NCI-H510A (cell line): ENCODE data around the gene APP.
"Not testable (repeated sequence)": the region's sequence is repeated elsewhere in the genome, so short reads cannot be mapped to it uniquely, and the experiment has no call there.

Experiments
- DNase-seq: peaks from one replicate; lab custom pipeline; 2025; lab: John Stamatoyannopoulos, UW

Gene APP

DNA sequence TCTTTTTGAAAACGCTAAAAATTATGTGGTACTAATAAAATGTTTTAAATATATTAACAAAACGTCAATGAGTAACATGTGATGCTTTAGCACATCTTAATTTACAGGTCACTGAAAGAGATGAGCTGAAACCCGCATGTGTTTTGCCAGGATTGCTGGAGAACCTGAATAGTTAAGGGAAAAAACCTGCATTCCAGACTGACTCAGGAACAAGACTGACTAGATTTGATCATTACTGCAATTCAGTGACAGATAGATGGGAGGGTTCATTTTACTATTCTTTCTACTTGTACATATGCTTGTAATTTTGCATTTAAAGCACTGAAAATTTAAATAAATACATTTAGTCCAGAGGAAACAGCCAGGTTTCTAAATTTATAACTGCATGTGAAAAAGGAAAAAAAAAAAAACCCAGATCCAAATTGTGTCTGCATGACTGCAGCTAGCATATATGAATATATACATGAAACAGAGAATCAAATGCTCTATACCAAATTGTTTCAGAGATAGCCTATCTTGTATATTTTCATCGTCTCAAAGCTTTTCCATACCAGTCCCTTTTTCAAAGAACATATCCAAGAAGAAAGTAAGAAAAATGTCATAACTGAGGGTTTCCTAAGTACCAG, 71.7 kb downstream of the APP start:
- DNase-seq, result no peak

DNA sequence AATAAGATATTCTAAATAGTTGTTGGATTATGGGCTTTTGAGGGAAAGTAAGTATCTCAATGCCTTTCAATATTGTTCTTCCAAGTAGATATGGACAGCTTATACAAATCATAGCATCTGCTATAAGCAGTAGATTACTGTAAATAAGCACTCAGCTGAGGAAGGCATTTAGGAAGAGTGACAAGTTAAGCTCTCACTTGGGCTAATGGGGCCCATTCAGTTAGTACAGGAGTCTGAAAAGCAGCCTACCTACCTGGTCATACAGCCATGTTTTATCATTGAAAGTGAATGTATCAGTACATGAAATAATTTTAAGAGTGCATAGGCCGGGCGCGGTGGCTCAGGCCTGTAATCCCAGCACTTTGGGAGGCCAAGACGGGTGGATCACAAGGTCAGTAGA, 73.1 kb downstream of the APP start:
- no peak for DNase-seq

DNA sequence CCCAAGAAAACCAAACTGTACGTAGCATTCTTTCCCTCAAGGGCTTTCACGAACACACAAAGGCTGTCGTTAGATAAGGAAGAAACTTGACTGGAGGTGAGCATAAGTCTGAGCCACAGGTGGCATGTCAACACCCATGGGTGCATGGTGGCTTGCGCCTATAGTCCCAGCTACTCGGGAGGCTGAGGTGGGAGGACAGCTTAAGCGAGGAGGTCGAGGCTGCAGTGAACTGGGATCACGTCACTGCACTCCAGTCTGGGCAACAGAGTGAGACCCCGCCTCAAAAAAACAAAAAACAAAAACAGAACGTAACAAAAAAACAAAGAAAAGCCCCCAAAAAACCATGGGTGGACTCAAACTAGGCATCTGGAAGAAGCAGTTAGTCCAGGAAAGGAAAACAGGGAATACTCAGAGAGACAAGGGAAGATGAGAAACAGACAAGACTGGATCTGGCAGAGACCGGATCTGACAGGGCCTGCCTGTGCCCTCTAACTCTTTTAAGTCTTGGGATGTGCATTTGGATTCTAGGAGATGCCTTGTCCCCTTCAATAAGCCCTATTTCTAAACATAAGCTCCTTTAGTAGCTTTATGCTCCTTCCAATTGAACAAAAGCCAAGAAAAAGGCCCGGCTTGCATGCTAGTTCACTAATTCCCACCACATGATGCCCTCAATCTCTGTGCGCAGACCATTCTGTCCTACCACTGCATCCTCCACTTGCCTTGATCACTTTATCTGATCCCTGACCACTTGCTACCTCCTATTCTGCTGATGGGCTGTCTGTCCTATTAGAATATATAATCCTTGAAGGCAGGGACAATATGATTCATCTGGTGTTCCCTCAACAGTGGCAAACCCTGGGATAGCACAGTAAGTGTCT, 73.8 kb downstream of the APP start:
- no peak for DNase-seq

DNA sequence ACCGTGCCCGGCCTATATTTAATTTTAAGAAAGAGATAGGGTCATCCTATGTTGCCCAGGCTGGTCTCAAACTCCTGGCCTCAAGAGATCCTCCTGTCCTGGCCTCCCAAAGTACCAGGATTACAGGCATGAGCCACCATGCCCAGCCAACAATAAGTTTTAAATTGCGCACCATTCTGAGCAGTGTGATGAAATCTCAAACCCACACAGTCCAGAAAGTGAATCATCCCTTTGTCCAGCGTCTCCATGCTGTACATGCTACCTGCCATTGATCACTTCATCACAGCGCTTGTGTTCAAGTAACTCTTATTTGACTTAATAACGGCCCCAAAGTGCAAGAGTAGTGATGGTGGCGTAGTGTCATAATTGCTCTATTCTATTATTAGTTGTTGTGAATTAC, 75.4 kb downstream of the APP start:
- no peak for DNase-seq

DNA sequence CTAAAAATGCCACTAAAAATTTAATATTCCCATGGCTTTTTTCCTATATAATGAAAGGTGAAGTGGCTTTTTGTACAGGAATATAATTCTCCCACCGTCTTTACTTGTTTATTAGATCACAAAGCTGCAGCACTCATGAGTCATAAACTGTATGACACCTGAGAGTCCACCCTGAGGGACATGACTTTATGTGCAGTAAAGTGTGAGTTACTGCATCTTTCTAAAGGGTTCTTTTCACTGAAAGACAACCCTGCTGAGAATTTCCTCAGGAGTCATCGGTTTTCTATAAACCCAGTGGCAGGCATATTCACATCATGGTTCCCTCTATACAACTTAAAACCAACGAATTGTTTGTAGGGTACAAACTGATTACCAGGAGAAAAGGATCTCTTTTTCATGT, 77.4 kb downstream of the APP start:
- DNase-seq, result no peak

DNA sequence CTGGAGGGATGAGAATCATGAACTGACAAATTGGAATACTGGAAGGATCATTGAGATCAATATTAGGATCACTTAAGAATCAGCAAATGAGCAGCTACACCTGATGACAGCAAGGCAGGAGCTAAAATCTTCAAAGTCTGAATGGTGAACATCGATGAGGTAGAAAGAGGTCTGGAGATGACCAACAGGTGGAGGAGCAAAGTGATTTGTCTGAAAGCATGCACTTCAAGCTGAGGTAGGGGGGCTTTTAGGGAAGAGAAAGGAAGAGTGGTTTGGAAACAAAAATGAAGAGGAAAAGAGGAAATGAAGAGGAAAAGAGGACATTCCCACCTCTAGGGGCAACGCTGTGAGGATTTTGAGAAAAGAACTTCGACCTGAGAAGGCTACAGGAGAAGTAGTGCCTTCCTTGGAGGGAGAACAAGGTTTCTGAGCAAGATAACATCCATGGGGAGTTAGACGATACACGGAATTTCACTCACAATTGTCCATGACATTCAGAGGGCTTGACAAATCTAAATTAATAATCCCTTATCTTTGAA, 79.0 kb downstream of the APP start:
- DNase-seq, result no peak

DNA sequence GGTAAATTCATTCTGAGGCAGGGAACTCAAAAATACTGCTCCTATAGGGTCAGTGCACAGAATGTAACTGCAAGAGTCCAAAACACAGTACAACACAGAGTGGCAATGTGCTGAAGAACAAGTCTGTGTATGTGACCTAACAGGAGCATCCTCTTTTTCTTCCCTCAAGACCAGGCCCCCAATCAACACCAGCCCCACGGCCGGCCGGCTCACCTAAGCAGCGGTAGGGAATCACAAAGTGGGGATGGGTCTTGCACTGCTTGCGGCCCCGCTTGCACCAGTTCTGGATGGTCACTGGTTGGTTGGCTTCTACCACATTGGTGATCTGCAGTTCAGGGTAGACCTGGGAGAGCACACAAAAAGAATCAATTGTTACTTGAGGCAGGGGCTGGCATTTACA, 80.8 kb downstream of the APP start:
- no peak for DNase-seq

DNA sequence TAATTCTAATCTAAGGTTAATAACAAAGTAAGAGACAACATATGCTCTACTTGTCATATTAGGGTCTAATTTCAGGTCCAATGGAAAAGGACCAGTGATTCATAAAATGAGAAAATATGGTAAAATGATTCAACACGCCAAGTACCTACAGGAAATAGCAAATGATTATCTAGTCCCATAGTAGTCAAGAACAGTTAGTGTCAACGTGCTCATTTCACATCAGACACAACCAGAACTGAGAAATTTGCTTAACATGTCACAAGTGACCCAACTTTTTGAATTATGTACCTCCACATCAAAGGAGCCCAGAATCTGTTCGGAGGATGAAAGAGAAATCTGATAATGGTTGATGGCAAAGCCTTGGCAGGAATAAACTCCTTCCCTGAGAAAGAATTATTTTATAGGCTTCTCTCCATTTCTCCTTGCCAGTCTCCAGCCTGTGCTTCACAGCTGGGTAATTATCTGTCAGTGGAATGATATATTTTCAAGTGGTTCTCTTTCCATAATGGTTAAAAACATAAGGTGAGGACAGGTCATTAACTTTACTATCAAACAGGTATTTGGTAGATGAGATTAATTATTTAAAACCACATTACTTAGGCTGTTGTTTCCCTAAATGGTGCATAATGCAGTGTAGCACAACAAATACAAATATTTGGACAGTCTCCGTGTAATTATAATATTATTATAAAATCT, 83.2 kb downstream of the APP start:
- no peak for DNase-seq

DNA sequence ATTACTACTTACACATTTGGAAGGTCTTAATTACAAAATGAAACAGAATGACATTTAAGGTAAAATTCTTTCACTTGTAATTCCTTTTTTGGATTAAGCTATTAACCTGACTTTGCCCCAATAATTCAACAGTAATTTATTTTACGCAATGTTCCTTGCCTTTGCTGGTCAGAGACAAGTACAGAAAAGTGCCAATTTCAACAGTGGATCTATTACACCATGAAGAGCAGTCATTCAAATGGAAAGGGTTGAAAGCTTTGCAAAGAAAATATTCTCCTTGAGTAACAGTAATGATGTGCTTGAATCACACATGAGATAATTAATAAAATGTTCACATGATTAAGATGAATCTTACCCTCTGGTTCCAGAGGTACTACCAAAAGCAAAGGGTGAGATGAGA, 84.7 kb downstream of the APP start:
- no peak for DNase-seq

DNA sequence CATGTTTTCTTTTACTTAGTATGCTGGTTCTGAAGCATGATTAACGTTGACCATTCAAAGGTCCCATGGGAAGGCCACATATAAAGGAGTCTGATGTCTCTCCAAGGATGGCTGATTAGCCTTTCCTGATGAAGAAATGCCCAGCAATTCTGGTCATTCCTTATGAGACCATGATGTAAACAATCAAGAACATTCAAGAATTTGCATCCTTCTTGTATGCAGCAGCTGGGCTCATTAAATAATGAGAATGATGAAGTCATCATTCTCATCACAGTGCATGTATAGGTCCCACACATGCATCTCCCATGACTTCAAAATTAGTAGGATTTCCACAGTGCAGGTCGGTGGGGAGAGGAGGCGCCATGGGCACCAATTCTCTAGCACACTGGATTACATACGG, 85.4 kb downstream of the APP start:
- DNase-seq, result no peak

DNA sequence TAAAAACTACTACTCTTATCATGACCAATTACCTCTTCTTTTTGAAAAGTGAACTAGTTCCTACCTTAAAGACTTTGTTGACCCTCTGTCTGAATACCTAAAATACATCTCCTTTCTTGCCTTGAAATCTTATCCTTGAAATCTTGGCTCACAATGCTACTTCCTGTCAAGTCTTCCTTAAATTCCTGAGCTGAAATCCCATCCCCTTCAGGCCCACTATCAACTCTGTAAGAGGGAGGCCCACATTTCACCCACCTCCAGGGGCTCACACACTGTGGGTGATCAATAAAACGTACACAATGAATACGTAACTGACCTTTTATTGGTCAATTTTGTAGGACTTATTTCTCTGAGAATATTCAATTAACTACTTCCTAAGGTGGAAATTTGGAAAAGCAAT, 88.0 kb downstream of the APP start:
- DNase-seq, result no peak

DNA sequence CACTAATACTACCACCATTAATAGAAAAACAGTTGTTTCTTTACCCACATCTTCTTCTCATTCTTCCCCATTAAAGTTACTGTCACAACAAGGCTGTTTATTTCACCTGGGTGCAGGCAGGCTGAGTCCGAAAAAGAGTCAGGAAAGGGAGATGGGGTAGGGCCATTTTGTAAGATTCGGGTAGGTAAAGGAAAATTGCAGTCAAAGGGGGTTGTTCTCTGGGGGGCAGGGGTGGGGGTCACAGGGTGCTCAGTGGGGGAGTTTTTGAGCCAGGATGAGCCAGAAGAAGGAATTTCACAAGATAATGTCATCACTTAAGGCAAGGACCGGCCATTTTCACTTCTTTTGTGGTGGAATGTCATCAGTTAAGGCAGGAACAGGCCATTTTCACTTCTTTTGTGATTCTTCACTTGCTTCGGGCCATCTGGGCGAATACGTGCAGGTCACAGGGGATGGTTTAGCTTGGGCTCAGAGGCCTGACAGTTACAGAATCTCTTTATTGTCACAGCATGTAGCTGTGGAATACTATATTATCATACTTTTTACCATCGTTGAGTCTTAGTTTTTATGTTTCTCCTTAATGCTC, 89.3 kb downstream of the APP start:
- DNase-seq, result not testable (repeated sequence)

DNA sequence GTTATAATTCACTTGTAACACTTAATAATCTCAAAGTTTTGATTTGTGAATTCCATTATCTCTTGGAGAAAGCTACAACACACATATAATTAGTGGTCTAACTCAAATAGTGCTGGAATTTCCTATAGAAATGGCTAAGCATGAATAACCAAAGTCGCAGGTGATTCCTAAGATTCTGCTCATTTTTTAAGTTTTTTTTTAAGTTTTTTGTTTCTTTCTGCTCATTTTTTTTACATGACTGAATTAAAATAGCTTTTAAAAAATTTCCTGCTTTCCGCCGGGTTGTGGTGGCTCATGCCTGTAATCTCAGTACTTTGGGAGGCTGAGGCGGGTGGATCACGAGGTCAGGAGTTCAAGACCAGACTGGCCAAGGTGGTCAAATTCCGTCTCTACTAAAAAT, 90.4 kb downstream of the APP start:
- DNase-seq, result no peak

DNA sequence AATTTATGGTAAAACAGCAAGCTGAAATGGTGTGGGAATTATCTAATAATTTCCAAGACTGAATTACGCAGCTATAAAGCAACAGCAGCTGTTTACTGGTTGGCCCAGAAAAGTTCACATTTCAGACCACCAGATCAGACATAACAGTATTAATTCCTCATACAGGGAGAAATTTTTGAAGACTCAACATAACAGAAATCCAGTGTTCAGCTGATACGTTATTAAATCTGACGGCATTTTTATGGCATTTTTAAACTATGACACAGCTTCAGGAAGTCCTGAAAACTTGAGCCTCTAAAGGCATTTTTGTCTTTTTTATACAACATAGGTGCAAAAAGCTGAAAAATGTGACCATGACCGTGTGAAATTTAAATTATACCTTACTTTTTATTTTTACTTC, 91.2 kb downstream of the APP start:
- DNase-seq, result no peak

DNA sequence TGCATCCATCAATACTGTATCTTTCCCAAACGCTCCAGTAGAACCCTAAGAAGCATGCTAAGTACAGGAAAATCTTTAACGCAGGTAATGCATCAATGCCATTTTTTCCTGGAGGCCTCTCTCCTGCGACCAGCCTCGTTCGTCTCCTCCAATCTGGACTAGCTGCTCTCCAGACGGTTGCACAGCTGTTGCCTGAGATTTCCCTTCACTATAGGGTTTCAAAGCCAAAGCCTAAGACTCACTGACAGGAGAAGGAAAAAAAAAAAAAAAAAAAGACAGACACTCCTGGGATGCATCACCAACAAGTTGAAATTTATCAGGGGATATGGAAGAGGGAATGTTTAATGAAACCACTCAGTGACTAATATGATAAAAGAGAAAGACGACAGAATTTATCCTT, 93.0 kb downstream of the APP start:
- DNase-seq, result no peak

DNA sequence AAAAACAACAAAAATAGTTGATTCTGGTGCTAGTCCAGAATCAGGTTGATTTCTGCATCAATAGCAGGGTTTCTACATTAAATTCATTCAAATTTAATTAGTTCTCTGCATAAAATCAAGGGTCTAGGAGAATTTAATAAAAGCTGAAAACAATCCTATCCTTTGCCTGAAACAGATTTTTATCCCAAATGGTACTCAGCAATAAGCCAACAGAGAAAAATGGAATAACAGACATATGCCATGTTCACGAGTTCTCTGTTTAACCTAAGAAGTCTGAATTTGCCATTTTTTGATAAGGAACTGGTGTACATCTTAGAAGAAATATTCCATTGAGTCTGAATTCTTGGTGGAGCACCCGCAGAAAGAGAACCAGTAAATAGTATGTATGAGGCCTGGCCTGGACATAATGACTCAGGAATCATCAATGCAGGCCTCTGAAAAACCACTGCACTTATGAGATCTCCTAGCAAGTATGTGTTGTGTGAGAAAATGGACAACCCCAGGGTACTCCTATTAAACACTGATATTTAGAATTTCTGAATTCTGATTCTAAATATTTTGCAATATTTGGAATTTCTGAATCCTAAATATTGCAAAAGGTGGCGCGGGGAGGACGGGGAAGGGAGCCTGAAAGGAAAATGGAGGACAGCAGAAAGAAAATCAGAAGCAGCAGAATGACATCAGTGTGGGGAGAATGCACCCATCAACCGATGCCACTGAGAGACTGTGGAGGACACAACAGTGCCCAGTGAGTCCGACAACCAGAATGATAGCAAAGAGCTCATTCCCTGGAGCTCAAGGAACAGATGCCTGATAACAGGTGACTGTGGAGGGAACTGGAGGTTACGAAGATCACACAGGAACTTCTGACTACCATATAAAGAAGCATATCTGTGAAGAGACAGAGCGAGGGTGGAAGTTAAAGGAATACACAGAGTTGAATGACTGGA, 97.6 kb downstream of the APP start:
- DNase-seq, result no peak

DNA sequence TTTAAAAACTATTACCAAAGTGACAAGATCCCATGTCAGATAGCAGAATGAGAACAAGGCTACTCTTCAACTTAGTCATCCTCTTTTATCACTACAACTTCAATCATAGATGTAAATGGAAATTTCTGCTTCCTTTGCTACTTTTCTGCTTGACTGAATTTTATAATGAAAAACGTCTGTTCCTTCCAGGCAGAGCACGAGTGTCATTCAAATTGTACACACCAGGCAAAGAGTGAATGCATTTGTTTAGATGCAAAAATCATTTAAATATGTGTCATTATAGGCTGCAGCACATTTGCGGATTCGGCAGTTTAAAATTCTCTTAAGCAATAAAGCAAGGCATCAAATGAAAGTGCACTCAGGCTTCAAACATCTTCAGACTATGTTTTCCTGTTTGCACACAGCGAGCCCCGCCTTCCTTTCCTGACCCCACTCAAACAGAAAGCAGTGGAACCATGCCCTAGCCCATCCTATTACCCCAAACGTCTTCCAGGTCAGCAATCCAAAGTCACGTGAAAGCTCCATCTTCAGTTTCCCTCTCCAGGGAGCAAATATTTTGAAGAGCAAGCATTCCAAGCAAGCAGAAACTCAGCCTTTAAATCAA, 99.6 kb downstream of the APP start:
- DNase-seq, result no peak

DNA sequence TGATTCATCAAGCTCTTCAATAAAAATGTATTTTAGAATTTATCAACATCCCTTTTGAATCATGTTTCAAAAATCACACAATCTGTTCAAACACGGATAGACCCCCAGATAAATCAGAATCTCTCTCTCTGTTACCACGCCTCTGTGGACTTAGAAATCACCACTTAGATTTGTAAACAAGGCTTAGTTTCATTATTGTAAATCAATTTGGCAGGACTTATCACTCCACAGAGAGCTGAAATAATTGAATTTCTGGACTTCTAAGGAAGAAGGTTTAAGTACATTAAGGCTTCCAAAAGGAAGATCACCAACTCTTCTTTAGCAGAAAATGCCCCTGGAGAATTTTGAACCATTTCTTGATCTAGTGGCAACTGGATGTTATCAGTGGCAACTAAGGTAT, 100.4 kb downstream of the APP start:
- no peak for DNase-seq

DNA sequence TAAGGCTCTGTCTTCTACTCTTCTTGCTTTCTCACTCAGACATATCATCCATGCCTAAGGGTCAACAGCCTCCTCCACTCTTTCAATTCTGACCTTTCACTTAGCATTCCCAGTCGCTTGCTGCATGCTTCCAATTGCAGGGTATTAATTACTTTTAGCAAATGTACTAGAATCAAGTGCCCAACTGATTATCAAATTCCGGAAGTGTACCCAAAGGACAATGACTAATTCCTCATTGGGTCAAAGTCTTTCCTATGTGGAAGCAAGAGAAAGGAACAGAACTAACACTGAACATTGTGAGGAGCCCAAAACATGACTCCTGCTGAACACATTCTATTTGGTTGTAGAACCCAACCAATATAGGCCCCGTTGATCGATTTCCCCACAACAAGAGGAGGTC, 101.8 kb downstream of the APP start:
- no peak for DNase-seq

DNA sequence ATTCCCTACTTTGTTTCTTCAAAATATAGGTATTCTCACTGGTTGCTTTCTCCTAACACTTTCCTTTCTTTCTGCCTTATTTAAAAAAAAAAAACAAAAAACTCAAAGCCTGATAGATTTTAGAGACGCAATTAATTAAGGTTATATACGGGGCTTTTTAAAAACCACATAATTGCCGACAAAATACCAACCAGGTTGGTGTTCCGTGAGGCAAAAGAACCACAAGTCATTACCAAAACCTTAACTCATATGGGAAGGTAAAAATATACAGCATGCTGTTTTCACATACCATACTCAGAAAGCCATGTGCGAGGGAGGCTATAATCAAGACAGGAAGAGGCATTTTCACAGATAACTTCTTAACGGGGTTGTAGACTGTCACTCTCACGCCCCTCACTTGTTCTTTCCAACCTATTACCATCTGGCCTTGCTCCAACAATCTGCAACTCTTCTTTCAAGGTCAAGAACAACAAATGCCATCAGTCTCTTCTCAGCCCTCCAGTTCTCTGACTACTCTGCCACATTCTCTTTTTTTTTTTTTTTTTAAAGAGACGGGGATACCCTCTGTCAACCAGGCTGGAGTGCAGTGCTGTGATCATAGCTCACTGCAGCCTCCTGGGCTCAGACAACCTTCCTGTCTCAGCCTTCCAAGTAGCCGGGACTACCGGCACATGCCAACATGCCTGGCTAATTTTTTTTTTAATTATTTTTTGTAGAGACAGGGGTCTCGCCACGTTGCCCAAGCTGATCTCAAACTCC, 102.6 kb downstream of the APP start:
- no peak for DNase-seq
